GM12878 (cell line): Measurements from ENCODE around the gene HERPUD1. TPM values are rescaled to one million over a fixed set of nuclear protein-coding genes. Genes with fewer than 3 reads are reported as not detected.

Experiments used
- ATAC-seq: fragments of 200-7000 bp; cut with Tn5 transposase; 3 replicates; pipeline ENCODE4 v1.9.1; 2020; ENCODE audit warnings: mild to moderate bottlenecking, moderate library complexity
- BruUV-seq: library from RNA; stranded (reverse); fragments of 400-500 nt; replicated peaks from 2 replicates; lab custom pipeline; 2021; lab: Mats Ljungman, UMichigan
- CTCF ChIA-PET: fragments of 300-600 bp; sonication (Branson Sonifier 250); formaldehyde crosslinking; extraction: SDS; loops from one replicate; lab custom pipeline; 2021; ENCODE audit warnings: inconsistent platforms; lab: Yijun Ruan, JAX
- POLR2A ChIA-PET: fragments of 350-600 bp; formaldehyde crosslinking; extraction: SDS; loops from one replicate; lab custom pipeline; 2021; ENCODE audit warnings: inconsistent platforms; lab: Charles Lee
- RAD21 ChIA-PET: fragments of 300-600 bp; sonication (Branson Sonifier 250); formaldehyde crosslinking; loops from one replicate; lab custom pipeline; 2023; ENCODE audit warnings: antibody characterized with exemption; ENCODE audit not compliant: unreplicated experiment; lab: Charles Lee
- SMC1A ChIA-PET: fragments of 300-600 bp; sonication (Branson Sonifier 250); formaldehyde crosslinking; loops from one replicate; lab custom pipeline; 2023; ENCODE audit not compliant: unreplicated experiment, uncharacterized antibody; lab: Charles Lee
- DNase-seq: peaks from one replicate; pipeline ENCODE4 v3.0.0-alpha.2; 2011; ENCODE audit warnings: low read depth, low spot score
- FAIRE-seq: peaks from 3 replicates; lab custom pipeline; 2011; peaks lifted over from hg19 to GRCh38; lab: Jason Lieb, UNC
- H2AFZ ChIP-seq: 2 replicates; pipeline ENCODE4 v1.6.0; 2011; ENCODE audit warnings: low read depth, low read length, control low read depth; ENCODE audit not compliant: control insufficient read depth
- H3K27ac ChIP-seq: 2 replicates; pipeline ENCODE4 v1.5.1; 2011; ENCODE audit warnings: control low read depth; ENCODE audit not compliant: control insufficient read depth, insufficient read depth
- H3K27me3 ChIP-seq, 2 experiments: replicated peaks in 1 of 2; 2 replicates each; pipeline versions ENCODE4 v1.6.0 to v1.6.1; 2011; ENCODE audit warnings: low read length in 1 of 2; ENCODE audit not compliant: control insufficient read depth in 2 of 2, insufficient read depth in 2 of 2
- H3K36me3 ChIP-seq, 2 experiments: 2 replicates each; pipeline ENCODE4 v1.5.1; 2011; ENCODE audit warnings: low read length in 1 of 2; ENCODE audit not compliant: control insufficient read depth in 2 of 2, insufficient read depth in 2 of 2
- H3K4me1 ChIP-seq: 2 replicates; pipeline ENCODE4 v1.6.1; 2011; ENCODE audit warnings: mild to moderate bottlenecking, low read length, moderate library complexity, mixed read lengths; ENCODE audit not compliant: control insufficient read depth, insufficient read depth
- H3K4me2 ChIP-seq: 2 replicates; pipeline ENCODE4 v1.6.0; 2011; ENCODE audit warnings: control low read depth; ENCODE audit not compliant: control insufficient read depth, insufficient read depth
- H3K4me3 ChIP-seq: fragments of 200-600 bp; sonication (generic); 2 replicates; pipeline ENCODE4 v1.5.1; 2016
- H3K79me2 ChIP-seq: 2 replicates; pipeline ENCODE4 v1.6.0; 2011; ENCODE audit warnings: low read length; ENCODE audit not compliant: control insufficient read depth, insufficient read depth
- H3K9ac ChIP-seq: 2 replicates; pipeline ENCODE4 v1.8.0; 2011; ENCODE audit warnings: low read length, control low read depth, mixed read lengths; ENCODE audit not compliant: control insufficient read depth, insufficient read depth
- H3K9me3 ChIP-seq: replicated peaks from 3 replicates; pipeline ENCODE4 v1.5.1; 2011; ENCODE audit warnings: mild to moderate bottlenecking, low read length; ENCODE audit not compliant: control insufficient read depth, insufficient read depth
- H4K20me1 ChIP-seq: 2 replicates; pipeline ENCODE4 v1.6.0; 2011; ENCODE audit not compliant: control insufficient read depth, insufficient read depth
- BHLHE40 ChIP-seq, 2 experiments: fragments of 450-650 bp in 1 of 2; IDR thresholded peaks; 2 replicates each; pipeline ENCODE4 v1.6.1; 2011 to 2017; ENCODE audit warnings: low read depth in 2 of 2, borderline replicate concordance in 1 of 2, improper control_type of control experiment in 1 of 2, low read length in 1 of 2, mild to moderate bottlenecking in 1 of 2
- CBFB ChIP-seq: IDR thresholded peaks from 2 replicates; pipeline ENCODE4 v1.6.1; 2016; ENCODE audit warnings: antibody characterized with exemption, low read depth
- ETV6 ChIP-seq, 2 experiments: fragments of 450-650 bp in 1 of 2; IDR thresholded peaks in 1 of 2; conservative IDR thresholded peaks in 1 of 2; 2 replicates each; pipeline ENCODE4 v1.6.1; 2014; ENCODE audit warnings: antibody characterized with exemption in 1 of 2, borderline replicate concordance in 1 of 2, low read depth in 1 of 2, mild to moderate bottlenecking in 1 of 2, moderate library complexity in 1 of 2
- PAX8 ChIP-seq: fragments of 450-650 bp; IDR thresholded peaks from 2 replicates; pipeline ENCODE4 v1.6.1; 2017; ENCODE audit warnings: mild to moderate bottlenecking, moderate library complexity
- POLR2AphosphoS2 ChIP-seq: IDR thresholded peaks from 2 replicates; pipeline ENCODE4 v1.6.1; 2011; ENCODE audit warnings: low read depth, mild to moderate bottlenecking, low read length, improper control_type of control experiment, moderate library complexity
- POLR2AphosphoS5 ChIP-seq: IDR thresholded peaks from 2 replicates; pipeline ENCODE4 v1.6.1; 2011; ENCODE audit warnings: mild to moderate bottlenecking, low read length, inconsistent platforms
- SIX5 ChIP-seq: IDR thresholded peaks from 2 replicates; pipeline ENCODE4 v1.6.1; 2011; ENCODE audit warnings: mild to moderate bottlenecking, low read depth, low read length, moderate library complexity; ENCODE audit not compliant: severe bottlenecking
- TBL1XR1 ChIP-seq: IDR thresholded peaks from 2 replicates; pipeline ENCODE4 v1.6.1; 2012; ENCODE audit warnings: low read depth, low read length, improper control_type of control experiment
- WGBS: methylation state at CpG from one replicate; pipeline ENCODE4 v1.1.6; 2016; ENCODE audit warnings: low lambda C conversion rate; ENCODE audit not compliant: insufficient replicate concordance, insufficient coverage; ENCODE audit errors: missing lambda C conversion rate; 5-methylcytosine and 5-hydroxymethylcytosine counted together
- in situ Hi-C: fragments of 300-500 bp; cut with MboI; formaldehyde crosslinking; loops from 9 replicates; pipeline ENCODE4 v1.14.3; 2018; ENCODE audit warnings: mixed read lengths
- intact Hi-C: fragments of 100-400 bp; cut with micrococcal nuclease; formaldehyde crosslinking; loops from one replicate; pipeline ENCODE4 v1.14.2; 2022; ENCODE audit not compliant: unreplicated experiment
- polyA plus RNA-seq, 11 experiments: library from polyadenylated mRNA; depleted of rRNA in 4 of 11; unstranded in 6 of 11; stranded (reverse) in 5 of 11; fragments of >200 nt; fragmentation: Nextera tagmentation in 4 of 11; fragmentation: Illumina TruSeq in 1 of 11; extraction: Ambion mirVana in 4 of 11; extraction: Trizol in 1 of 11; gene quantifications; 1 replicate in 1 of 11; 2 replicates in 10 of 11; pipeline versions ENCODE4 v1.2.1 to v1.2.3, GENCODE V29; 2011 to 2016; ENCODE audit warnings: inconsistent platforms in 2 of 11, missing spikeins in 2 of 11, low read depth in 1 of 11
- total RNA-seq, 4 experiments: library from RNA; depleted of rRNA in 3 of 4; stranded (reverse); fragments of >200 nt in 3 of 4; fragmentation: Illumina TruSeq in 1 of 4; extraction: Trizol in 1 of 4; gene quantifications; 2 replicates each; pipeline versions ENCODE4 v1.2.1 to v1.2.3, GENCODE V29; 2013 to 2021
- TF ChIP-seq, protein P1 (sequence below): IDR thresholded peaks from 2 replicates; pipeline ENCODE4 v1.6.1; 2012; ENCODE audit warnings: low read depth, low read length, improper control_type of control experiment
- TF ChIP-seq, protein P2 (sequence below): fragments of 150-350 bp; IDR thresholded peaks from 2 replicates; pipeline ENCODE4 v1.6.1; 2016; ENCODE audit warnings: low read depth, low read length
- TF ChIP-seq, protein P3 (sequence below): fragments of 450-650 bp; formaldehyde crosslinking; IDR thresholded peaks from 2 replicates; pipeline ENCODE4 v1.4.0; 2020; ENCODE audit warnings: mild to moderate bottlenecking, moderate library complexity
- TF ChIP-seq, protein P4 (sequence below): IDR thresholded peaks from 2 replicates; pipeline ENCODE4 v1.6.1; 2012; ENCODE audit warnings: low read depth, low read length, improper control_type of control experiment

The HERPUD1 gene
- total and polyA plus RNA-seq, 10 of the 15 experiments (the other 5 are each of a cell fraction or from before 2014, with no cell fraction given), result 32.6 to 212 (median 122) TPM

DNA sequence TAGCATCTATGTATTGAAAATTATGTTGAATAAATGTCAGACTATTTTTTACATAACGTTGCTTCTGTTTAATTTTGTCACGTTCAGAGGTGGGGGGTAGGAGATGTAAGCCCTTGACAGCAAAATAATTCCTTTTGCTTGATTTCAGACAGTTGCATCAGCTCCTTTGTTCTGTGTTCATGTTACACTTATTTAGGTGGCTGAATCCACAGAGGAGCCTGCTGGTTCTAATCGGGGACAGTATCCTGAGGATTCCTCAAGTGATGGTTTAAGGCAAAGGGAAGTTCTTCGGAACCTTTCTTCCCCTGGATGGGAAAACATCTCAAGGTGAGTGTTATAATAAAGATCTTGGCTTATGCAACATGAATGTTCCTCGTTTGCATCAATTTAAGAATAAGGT, 4.5 kb downstream of the HERPUD1 start:
- Histone ChIP-seq H3K4me2 (peak overlapping the region; percentile 38), H3K4me1 (peaks cover 38% of the 10 kb centered on the region), H3K27me3 (no peaks in the 10 kb centered on the region), H2AFZ (no peak overlapping the region), H3K79me2 (peaks cover 54% of the 10 kb centered on the region), H3K27ac (no peak overlapping the region), H3K4me3 (peak overlapping the region; percentile 39), H3K36me3 (peaks cover 8 to 31% of the 10 kb centered on the region in 2 experiments), H3K9ac (no peak overlapping the region; the same call in 1 of the 2 replicates), H3K9me3 (no peaks in the 10 kb centered on the region), H4K20me1 (no peaks in the 10 kb centered on the region)
- RAD21 ChIA-PET, result interaction anchor here (0.9 to 2.1 kb wide), 13 partner anchors 9 to 87 kb away, joined by 3 to 11 read pairs (median 5); no protein-coding TSS in a partner anchor
- POLR2A ChIA-PET, result interaction anchor here (0.6 to 21.1 kb wide), 10 partner anchors 9 to 74 kb away, joined by 3 to 306 read pairs (median 6); no protein-coding TSS in a partner anchor
- intact Hi-C loops, result no loop called here
- DNase-seq, result no peak
- CTCF ChIA-PET, result interaction anchor here (0.7 to 2.1 kb wide), 7 partner anchors 9 to 110 kb away, joined by 3 to 15 read pairs (median 4); partner anchors contain the start of gene SLC12A3
- ATAC-seq, result no peak
- in situ Hi-C loops, result no loop called here
- BruUV-seq, result no TSS peak
- FAIRE-seq, result no peak
- WGBS, result 33% methylated on average over 5 of the region's 5 CpGs
- SMC1A ChIA-PET, result interaction anchor here (0.7 to 4.6 kb wide), 25 partner anchors 9 to 105 kb away, joined by 3 to 18 read pairs (median 4); partner anchors contain the start of gene SLC12A3
- TF ChIP-seq, protein P1, sequence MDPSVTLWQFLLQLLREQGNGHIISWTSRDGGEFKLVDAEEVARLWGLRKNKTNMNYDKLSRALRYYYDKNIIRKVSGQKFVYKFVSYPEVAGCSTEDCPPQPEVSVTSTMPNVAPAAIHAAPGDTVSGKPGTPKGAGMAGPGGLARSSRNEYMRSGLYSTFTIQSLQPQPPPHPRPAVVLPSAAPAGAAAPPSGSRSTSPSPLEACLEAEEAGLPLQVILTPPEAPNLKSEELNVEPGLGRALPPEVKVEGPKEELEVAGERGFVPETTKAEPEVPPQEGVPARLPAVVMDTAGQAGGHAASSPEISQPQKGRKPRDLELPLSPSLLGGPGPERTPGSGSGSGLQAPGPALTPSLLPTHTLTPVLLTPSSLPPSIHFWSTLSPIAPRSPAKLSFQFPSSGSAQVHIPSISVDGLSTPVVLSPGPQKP, result no peak
- TF ChIP-seq POLR2AphosphoS2 (peak; percentile 67; the same call in 1 of the 2 replicates), CBFB (no peak), TBL1XR1 (no peak), ETV6 (conservative IDR thresholded peaks at IDR 0.05 in 1 of 2, IDR thresholded peaks at IDR 0.05 in 1 of 2; ENCODE audit: borderline replicate concordance in 1 of 2, low read depth in 1 of 2) (no peak), POLR2AphosphoS5 (peak; percentile 52; the same call in 1 of the 2 replicates), SIX5 (no peak), BHLHE40 (IDR thresholded peaks at IDR 0.05; ENCODE audit: borderline replicate concordance in 1 of 2, low read depth in 2 of 2, low read length in 1 of 2) (0 out of 4 replicates have a peak, but pooled peaks of 1 of the 2 experiments have one; percentile 13), PAX8 (no peak)
- TF ChIP-seq, protein P2, sequence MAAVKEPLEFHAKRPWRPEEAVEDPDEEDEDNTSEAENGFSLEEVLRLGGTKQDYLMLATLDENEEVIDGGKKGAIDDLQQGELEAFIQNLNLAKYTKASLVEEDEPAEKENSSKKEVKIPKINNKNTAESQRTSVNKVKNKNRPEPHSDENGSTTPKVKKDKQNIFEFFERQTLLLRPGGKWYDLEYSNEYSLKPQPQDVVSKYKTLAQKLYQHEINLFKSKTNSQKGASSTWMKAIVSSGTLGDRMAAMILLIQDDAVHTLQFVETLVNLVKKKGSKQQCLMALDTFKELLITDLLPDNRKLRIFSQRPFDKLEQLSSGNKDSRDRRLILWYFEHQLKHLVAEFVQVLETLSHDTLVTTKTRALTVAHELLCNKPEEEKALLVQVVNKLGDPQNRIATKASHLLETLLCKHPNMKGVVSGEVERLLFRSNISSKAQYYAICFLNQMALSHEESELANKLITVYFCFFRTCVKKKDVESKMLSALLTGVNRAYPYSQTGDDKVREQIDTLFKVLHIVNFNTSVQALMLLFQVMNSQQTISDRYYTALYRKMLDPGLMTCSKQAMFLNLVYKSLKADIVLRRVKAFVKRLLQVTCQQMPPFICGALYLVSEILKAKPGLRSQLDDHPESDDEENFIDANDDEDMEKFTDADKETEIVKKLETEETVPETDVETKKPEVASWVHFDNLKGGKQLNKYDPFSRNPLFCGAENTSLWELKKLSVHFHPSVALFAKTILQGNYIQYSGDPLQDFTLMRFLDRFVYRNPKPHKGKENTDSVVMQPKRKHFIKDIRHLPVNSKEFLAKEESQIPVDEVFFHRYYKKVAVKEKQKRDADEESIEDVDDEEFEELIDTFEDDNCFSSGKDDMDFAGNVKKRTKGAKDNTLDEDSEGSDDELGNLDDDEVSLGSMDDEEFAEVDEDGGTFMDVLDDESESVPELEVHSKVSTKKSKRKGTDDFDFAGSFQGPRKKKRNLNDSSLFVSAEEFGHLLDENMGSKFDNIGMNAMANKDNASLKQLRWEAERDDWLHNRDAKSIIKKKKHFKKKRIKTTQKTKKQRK, result no peak
- TF ChIP-seq, protein P3, sequence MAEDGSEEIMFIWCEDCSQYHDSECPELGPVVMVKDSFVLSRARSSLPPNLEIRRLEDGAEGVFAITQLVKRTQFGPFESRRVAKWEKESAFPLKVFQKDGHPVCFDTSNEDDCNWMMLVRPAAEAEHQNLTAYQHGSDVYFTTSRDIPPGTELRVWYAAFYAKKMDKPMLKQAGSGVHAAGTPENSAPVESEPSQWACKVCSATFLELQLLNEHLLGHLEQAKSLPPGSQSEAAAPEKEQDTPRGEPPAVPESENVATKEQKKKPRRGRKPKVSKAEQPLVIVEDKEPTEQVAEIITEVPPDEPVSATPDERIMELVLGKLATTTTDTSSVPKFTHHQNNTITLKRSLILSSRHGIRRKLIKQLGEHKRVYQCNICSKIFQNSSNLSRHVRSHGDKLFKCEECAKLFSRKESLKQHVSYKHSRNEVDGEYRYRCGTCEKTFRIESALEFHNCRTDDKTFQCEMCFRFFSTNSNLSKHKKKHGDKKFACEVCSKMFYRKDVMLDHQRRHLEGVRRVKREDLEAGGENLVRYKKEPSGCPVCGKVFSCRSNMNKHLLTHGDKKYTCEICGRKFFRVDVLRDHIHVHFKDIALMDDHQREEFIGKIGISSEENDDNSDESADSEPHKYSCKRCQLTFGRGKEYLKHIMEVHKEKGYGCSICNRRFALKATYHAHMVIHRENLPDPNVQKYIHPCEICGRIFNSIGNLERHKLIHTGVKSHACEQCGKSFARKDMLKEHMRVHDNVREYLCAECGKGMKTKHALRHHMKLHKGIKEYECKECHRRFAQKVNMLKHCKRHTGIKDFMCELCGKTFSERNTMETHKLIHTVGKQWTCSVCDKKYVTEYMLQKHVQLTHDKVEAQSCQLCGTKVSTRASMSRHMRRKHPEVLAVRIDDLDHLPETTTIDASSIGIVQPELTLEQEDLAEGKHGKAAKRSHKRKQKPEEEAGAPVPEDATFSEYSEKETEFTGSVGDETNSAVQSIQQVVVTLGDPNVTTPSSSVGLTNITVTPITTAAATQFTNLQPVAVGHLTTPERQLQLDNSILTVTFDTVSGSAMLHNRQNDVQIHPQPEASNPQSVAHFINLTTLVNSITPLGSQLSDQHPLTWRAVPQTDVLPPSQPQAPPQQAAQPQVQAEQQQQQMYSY (CRISPR knock-in tag), result no peak
- TF ChIP-seq, protein P4, sequence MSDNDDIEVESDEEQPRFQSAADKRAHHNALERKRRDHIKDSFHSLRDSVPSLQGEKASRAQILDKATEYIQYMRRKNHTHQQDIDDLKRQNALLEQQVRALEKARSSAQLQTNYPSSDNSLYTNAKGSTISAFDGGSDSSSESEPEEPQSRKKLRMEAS, result no peak
